ENCODE results near the gene PLEKHJ1. TPM values are rescaled to one million over a fixed set of nuclear protein-coding genes. Genes with fewer than 3 reads are reported as not detected.

Gene PLEKHJ1
- total and polyA plus RNA-seq, 2 of the 13 experiments (the other 11 are each of a cell fraction or from before 2014, with no cell fraction given): 70.5 to 130 TPM

DNA sequence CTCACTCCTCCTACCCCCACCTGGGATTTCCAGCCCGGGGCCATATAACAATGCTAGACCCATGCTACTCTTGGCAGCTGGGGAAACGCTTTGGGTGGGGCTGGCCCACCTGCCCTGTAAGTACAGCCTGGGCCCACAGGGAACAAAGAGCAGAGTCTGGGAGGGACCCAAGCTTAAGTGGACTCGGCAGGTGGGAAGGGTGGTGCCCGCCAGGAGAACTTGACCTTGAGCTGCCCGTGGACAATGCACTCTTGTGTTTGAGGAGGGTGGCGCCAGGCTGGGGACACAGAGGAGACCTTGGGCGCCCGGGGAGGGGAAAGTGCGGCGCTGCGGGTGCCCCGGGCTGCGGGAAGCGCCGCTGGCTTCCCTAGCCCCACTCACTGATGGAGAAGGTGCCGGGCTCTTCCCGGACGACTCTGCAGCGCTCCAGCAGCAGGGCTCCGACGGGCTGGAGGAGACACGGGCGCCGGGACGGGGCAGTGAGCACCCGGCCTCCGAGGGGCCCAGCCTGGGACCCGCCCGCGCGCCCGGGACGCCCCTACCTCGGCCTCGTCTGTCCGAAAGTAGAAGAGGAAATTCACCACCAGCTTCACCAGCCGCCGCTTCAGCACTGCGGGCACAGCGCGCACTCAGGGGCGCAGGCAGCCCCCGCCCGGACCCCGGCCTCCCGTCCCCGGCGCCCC lies 607 bp downstream of the PLEKHJ1 start (continued):
- TF ChIP-seq SIN3A (IDR thresholded peaks at IDR 0.05; ENCODE audit: borderline replicate concordance, low read depth, low read length) (peak; percentile 32; the same call in 1 of the 2 replicates), XRCC5 (optimal IDR thresholded peaks at IDR 0.05; ENCODE audit: low read length) (peak; percentile 58), ZNF644 (CRISPR knock-in tag; IDR thresholded peaks at IDR 0.05; ENCODE audit: low read depth) (no peak), RXRA (CRISPR knock-in tag; IDR thresholded peaks at IDR 0.05) (peak; percentile 91), NFATC3 (CRISPR knock-in tag; IDR thresholded peaks at IDR 0.05) (no peak), ZNF296 (CRISPR knock-in tag; conservative IDR thresholded peaks at IDR 0.05) (0 out of 2 replicates have a peak, but pooled peaks have one; percentile 45), HDAC6 (IDR thresholded peaks at IDR 0.05; ENCODE audit: low read depth, low read length) (no peak), RBM39 (IDR thresholded peaks at IDR 0.05; ENCODE audit: low read depth, low read length, poor library complexity, severe bottlenecking) (no peak), ZNF367 (CRISPR knock-in tag; IDR thresholded peaks at IDR 0.05; ENCODE audit: borderline replicate concordance) (no peak), ZFP1 (CRISPR knock-in tag; IDR thresholded peaks at IDR 0.05) (no peak), MYC (CRISPR knock-in tag; IDR thresholded peaks at IDR 0.05; ENCODE audit: borderline replicate concordance) (peak; percentile 29), ZNF207 (IDR thresholded peaks at IDR 0.05; ENCODE audit: borderline replicate concordance) (no peak), REL (CRISPR knock-in tag; conservative IDR thresholded peaks at IDR 0.05) (peak; percentile 5; the same call in 1 of the 2 replicates), HNF4A (CRISPR knock-in tag; IDR thresholded peaks at IDR 0.05) (peak; percentile 81), SP140L (CRISPR knock-in tag; IDR thresholded peaks at IDR 0.05; ENCODE audit: borderline replicate concordance) (no peak), ZNF333 (CRISPR knock-in tag; IDR thresholded peaks at IDR 0.05; ENCODE audit: borderline replicate concordance) (no peak), ZNF552 (CRISPR knock-in tag; IDR thresholded peaks at IDR 0.05; ENCODE audit: borderline replicate concordance) (no peak), ZFP90 (CRISPR knock-in tag; IDR thresholded peaks at IDR 0.05; ENCODE audit: borderline replicate concordance) (no peak)
- TF ChIP-seq, protein P1, sequence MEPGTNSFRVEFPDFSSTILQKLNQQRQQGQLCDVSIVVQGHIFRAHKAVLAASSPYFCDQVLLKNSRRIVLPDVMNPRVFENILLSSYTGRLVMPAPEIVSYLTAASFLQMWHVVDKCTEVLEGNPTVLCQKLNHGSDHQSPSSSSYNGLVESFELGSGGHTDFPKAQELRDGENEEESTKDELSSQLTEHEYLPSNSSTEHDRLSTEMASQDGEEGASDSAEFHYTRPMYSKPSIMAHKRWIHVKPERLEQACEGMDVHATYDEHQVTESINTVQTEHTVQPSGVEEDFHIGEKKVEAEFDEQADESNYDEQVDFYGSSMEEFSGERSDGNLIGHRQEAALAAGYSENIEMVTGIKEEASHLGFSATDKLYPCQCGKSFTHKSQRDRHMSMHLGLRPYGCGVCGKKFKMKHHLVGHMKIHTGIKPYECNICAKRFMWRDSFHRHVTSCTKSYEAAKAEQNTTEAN (CRISPR knock-in tag; conservative IDR thresholded peaks at IDR 0.05): no peak
- TF ChIP-seq, protein P2, sequence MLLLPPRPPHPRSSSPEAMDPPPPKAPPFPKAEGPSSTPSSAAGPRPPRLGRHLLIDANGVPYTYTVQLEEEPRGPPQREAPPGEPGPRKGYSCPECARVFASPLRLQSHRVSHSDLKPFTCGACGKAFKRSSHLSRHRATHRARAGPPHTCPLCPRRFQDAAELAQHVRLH (CRISPR knock-in tag; IDR thresholded peaks at IDR 0.05; ENCODE audit: borderline replicate concordance, low read depth): peak; percentile 31; the same call in 1 of the 2 replicates
- TF ChIP-seq, protein P3, sequence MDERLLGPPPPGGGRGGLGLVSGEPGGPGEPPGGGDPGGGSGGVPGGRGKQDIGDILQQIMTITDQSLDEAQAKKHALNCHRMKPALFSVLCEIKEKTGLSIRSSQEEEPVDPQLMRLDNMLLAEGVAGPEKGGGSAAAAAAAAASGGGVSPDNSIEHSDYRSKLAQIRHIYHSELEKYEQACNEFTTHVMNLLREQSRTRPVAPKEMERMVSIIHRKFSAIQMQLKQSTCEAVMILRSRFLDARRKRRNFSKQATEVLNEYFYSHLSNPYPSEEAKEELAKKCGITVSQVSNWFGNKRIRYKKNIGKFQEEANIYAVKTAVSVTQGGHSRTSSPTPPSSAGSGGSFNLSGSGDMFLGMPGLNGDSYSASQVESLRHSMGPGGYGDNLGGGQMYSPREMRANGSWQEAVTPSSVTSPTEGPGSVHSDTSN (CRISPR knock-in tag; IDR thresholded peaks at IDR 0.05): no peak
- TF ChIP-seq, protein P4, sequence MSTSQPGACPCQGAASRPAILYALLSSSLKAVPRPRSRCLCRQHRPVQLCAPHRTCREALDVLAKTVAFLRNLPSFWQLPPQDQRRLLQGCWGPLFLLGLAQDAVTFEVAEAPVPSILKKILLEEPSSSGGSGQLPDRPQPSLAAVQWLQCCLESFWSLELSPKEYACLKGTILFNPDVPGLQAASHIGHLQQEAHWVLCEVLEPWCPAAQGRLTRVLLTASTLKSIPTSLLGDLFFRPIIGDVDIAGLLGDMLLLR (CRISPR knock-in tag; IDR thresholded peaks at IDR 0.05): no peak
- TF ChIP-seq, protein P5, sequence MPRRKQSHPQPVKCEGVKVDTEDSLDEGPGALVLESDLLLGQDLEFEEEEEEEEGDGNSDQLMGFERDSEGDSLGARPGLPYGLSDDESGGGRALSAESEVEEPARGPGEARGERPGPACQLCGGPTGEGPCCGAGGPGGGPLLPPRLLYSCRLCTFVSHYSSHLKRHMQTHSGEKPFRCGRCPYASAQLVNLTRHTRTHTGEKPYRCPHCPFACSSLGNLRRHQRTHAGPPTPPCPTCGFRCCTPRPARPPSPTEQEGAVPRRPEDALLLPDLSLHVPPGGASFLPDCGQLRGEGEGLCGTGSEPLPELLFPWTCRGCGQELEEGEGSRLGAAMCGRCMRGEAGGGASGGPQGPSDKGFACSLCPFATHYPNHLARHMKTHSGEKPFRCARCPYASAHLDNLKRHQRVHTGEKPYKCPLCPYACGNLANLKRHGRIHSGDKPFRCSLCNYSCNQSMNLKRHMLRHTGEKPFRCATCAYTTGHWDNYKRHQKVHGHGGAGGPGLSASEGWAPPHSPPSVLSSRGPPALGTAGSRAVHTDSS (CRISPR knock-in tag; conservative IDR thresholded peaks at IDR 0.05): no peak
- TF ChIP-seq, protein P6, sequence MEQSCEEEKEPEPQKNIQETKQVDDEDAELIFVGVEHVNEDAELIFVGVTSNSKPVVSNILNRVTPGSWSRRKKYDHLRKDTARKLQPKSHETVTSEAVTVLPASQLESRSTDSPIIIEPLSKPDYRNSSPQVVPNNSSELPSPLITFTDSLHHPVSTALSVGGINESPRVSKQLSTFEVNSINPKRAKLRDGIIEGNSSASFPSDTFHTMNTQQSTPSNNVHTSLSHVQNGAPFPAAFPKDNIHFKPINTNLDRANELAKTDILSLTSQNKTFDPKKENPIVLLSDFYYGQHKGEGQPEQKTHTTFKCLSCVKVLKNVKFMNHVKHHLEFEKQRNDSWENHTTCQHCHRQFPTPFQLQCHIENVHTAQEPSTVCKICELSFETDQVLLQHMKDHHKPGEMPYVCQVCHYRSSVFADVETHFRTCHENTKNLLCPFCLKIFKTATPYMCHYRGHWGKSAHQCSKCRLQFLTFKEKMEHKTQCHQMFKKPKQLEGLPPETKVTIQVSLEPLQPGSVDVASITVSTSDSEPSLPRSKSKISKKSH (CRISPR knock-in tag; IDR thresholded peaks at IDR 0.05; ENCODE audit: borderline replicate concordance): no peak
